GM19467 (cell line): ENCODE data around the gene RPTOR.
"Not testable (repeated sequence)": the region's sequence is repeated elsewhere in the genome, so short reads cannot be mapped to it uniquely, and the experiment has no call there.

Experiments used
- ATAC-seq: cut with Tn5 transposase; IDR thresholded peaks from one replicate; pipeline ENCODE4 v1.9.1; 2021; ENCODE audit warnings: mild to moderate bottlenecking, moderate library complexity; ENCODE audit not compliant: unreplicated experiment

Gene RPTOR

GRCh38 chr17:80544655-80545498 is at the start of gene RPTOR:
Gene RPTOR, plus strand, starts transcription at chr17:80544838. Its CDS starts 792 bp downstream, at chr17:80545630.
- ATAC-seq = peak; percentile 73

DNA sequence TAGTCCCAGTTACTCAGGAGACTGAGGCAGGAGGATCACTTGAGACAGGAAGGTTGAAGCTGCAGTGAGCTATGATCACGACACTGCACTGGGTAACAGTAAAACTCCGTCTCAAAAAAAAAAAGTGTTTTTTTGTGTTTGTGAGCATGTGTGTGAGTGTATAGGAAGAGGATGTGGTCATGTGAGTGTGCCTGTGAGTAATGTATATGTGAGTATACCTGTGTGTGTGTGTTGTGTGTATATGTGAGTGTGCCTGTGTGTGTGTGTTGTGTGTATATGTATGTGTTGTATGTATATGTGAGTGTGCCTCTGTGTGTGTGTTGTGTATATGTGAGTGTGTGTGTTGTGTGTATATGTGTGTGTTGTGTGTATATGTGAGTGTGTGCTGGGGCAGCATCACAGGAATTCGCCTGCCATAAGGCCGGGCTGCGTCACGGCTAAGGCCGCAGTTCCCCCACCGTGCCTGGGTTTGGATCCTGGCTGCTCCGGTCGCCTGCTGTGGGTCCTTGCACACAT is 46.9 kb upstream of the RPTOR start:
- no peak for ATAC-seq

GRCh38 chr17:80498242-80498919 is 46.3 kb upstream of the RPTOR start:
- no peak for ATAC-seq

DNA sequence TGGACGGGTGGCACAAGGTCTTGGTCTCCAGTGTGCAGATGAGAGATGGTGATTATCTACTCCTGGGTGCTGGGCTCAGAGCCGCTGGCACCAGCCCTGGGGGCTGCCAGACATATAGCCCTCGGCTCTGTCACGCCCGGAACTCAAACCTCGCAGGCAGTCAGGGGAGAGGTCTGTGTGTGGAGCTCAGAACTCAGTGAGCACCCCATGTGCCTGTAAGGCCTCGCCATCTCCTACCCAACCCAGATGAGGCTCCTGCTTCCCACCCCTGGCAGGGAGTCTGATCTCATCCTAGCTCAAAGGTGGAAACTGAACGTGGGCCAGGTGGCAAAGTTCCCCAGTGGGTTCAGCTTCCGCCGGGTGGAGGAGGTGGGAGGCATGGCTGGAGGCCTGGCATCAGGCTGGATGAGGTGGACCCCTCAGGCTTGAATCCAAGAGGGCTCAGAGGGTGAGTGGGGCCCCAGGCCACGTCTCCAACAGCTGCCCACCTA is 45.7 kb upstream of the RPTOR start:
- ATAC-seq = no peak

DNA sequence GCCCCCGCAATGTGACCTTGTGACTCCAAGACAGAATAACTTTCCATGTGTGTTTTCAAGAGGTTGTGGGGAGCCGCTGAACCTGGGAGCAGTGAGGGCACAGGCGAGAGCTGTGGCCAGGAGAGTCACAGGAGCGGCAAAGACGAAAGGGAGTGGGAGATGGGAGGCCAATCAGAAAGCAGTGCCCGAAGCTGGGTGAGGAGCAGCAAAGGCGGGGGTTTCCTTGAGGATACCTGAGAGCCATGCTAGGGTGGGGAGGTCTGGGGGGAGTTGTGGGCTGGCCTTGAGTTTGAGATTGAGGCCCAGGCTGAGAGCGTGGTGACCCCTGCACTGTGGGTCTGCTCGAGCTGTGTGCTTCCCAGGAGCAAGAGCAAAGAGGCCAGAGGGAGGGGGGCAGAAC is 45.1 kb upstream of the RPTOR start:
- no peak for ATAC-seq

DNA sequence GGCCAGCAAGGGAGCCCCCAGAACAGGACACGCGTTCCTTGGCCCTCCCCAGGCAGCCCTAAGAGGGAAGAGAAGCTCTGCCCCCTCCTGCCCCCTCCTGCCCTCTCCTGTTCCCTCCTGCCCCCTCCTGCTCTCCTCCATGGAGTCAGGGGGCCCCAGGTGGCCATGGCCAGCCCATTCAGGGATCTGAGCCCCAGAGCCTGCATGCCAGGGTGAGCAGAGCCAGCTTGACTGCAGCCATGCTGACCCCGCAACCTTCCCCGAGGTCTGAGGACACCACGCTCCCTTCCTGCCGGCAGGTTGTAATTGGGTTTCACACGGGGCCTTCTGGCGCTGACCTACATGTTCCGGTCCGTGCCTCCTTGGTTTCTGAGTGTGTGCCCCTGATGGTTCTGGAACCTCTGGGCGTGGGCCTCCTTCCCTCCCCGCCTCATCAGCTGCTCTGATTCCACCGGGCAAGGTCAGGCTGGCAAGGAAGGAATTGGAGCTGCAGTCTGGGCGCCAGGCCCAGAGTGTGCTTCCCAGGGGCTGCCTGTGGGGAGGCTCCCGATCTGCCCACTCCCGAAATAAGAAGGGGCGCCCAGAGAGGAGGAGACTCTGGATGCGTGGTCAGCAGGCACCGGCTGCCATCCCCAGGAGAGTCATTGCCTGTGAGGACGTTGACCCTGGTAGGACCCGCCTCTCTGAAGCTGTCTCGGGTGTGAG is 44.5 kb upstream of the RPTOR start:
- ATAC-seq = no peak

- no peak for ATAC-seq
These were observed 42.7 kb upstream of the RPTOR start for GRCh38 chr17:80501741-80502577.

DNA sequence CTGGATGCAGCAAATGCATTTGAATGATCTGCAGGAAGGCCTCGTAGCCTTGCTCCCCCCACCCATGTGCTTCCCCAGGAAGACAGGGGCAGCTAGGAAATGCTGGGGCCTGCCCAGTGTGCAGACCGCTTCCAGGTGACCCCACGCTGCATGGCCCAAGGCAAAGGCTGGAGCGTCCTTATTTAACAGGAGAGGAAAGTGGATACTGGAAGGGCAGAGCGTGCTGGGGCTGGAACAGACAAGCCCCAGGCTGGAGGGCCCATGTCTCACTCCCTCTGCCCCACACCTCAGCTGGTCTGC is 42.1 kb upstream of the RPTOR start:
- ATAC-seq = no peak

GRCh38 chr17:80503031-80503430 is 41.6 kb upstream of the RPTOR start:
- ATAC-seq = no peak

GRCh38 chr17:80503921-80504320 is 40.7 kb upstream of the RPTOR start:
- no peak for ATAC-seq

- ATAC-seq = no peak
These were observed 39.8 kb upstream of the RPTOR start for GRCh38 chr17:80504686-80505413.

GRCh38 chr17:80507177-80507576 is 37.5 kb upstream of the RPTOR start:
- ATAC-seq = not testable (repeated sequence)

- ATAC-seq = no peak
These were observed 36.7 kb upstream of the RPTOR start for GRCh38 chr17:80507965-80508364.

DNA sequence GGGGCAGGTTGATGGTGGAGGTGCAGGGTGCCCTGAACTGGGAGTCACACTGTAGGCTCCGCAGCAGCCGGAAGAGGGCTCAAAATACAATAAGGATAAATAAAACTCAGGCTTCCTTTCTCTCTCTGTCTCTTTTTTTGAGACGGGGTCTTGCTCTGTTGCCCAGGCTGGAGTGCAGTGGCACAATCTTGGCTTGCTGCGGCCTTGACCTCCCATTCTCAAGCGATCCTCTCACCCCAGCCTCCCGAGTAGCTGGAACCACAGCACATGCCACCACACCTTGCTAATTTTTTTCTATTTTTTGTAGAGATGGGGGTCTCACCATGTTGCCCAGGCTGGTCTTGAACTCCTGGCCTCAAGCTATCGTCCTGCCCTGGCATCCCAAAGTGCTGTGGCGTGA is 35.3 kb upstream of the RPTOR start:
- ATAC-seq = no peak

DNA sequence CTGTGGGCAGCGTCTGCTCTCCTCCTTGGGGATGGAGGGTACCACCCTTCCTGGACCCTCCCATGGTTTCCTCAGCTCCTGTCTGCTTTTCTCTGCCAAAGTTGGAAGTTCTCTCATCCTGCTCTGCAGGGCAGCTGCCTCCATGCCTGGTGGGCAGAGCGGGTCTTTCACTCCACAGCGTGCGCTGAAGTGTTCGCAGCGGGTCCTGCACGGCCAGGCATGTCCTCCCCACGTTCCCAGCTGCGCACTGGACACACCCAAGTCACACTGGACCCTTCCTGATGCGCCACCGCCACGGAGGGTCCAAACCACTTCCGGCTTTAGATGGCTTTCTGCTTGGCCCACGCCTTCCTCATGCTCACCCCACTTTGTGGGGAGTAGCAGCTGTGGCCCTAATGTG is 34.5 kb upstream of the RPTOR start:
- no peak for ATAC-seq

- no peak for ATAC-seq
These were observed 33.9 kb upstream of the RPTOR start for GRCh38 chr17:80510772-80511171.

- no peak for ATAC-seq
These were observed 33.1 kb upstream of the RPTOR start for GRCh38 chr17:80511222-80512180.

DNA sequence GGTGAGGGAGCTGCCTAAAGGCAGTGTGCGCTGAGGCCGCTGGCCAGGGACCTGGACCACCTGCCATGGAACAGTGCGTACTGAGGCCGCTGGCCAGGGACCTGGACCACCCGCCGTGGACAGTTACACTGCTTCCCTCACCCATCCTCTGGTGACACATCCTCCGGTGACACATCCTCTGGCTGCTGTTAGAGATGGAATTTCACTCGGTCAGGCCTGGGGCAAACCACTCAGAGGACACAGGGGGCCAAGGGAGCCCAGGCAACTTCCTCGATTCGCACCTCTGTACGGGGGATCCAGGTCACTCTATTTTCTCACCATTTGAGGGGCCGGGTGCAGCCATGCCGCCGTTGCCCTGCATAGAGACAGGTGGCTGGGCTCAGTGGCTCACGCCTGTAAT is 32.4 kb upstream of the RPTOR start:
- ATAC-seq = no peak

DNA sequence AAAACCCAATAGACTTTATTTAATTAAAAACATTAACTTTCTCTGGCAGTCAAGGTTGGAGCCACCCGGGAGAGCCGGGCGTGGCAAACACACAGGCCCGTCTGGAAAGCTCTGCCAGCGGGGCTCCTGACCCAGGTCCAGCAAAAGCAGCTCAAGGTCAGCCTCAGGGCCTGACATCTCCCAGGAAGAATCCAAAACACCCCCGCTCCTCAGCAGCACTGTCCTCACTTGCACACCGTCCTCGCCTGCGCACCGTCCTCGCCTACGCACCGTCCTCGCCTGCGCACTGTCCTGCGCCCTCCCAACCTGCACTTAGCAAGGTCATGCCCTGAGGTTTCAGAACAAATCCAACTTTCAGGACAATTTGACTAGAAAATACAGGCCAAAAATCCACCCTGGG is 31.4 kb upstream of the RPTOR start:
- ATAC-seq = no peak
